Liver (tissue), 3 donors: ENCODE measurements around the gene TPCN1.

ENCODE experiments used
- ATF3 ChIP-seq: IDR thresholded peaks from 2 replicates; pipeline ENCODE4 v1.6.1; 2016; ENCODE audit warnings: antibody characterized with exemption
- CTCF ChIP-seq: fragments of 150-350 bp; IDR thresholded peaks from 2 replicates; pipeline ENCODE4 v1.5.1; 2017; ENCODE audit warnings: improper control_type of control experiment, low read depth, low read length; ENCODE audit not compliant: missing input control
- GABPA ChIP-seq, 2 donors: IDR thresholded peaks in 1 of 2; conservative IDR thresholded peaks in 1 of 2; 2 replicates each; pipeline ENCODE4 v1.6.1; 2016; ENCODE audit warnings: antibody characterized with exemption in 2 of 2, mild to moderate bottlenecking in 1 of 2, moderate library complexity in 1 of 2
- HNF4A ChIP-seq, 2 donors: conservative IDR thresholded peaks; 2 replicates each; pipeline ENCODE4 v1.6.1; 2016; ENCODE audit warnings: antibody characterized with exemption in 2 of 2, mild to moderate bottlenecking in 2 of 2
- HNF4G ChIP-seq: IDR thresholded peaks from 2 replicates; pipeline ENCODE4 v1.6.1; 2016; ENCODE audit warnings: antibody characterized with exemption
- MAX ChIP-seq: IDR thresholded peaks from 2 replicates; pipeline ENCODE4 v1.6.1; 2016; ENCODE audit warnings: antibody characterized with exemption
- RAD21 ChIP-seq, 2 donors: IDR thresholded peaks; 2 replicates each; pipeline ENCODE4 v1.6.1; 2016; ENCODE audit warnings: antibody characterized with exemption in 2 of 2, mild to moderate bottlenecking in 2 of 2
- REST ChIP-seq: IDR thresholded peaks from 2 replicates; pipeline ENCODE4 v1.6.1; 2016; ENCODE audit warnings: antibody characterized with exemption, mild to moderate bottlenecking
- donor health status: healthy.
- donor health status: healthy.

GRCh38 chr12:113233967-113234366 is 12.7 kb downstream of the TPCN1 start:
- TF ChIP-seq CTCF (no peak), ATF3 (no peak), RAD21 (IDR thresholded peaks at IDR 0.05) (no peak), MAX (no peak), HNF4G (no peak), HNF4A (conservative IDR thresholded peaks at IDR 0.05) (no peak), REST (no peak), GABPA (IDR thresholded peaks at IDR 0.05 in 1 of 2, conservative IDR thresholded peaks at IDR 0.05 in 1 of 2) (no peak)
